ENCODE results near the gene ASMT.

- TF ChIP-seq CTCF (IDR thresholded peaks at IDR 0.05) (no peak), POLR2A (IDR thresholded peaks at IDR 0.05) (no peak)
Observed at GRCh38 chrX:1582686-1583437, 32.0 kb upstream of the ASMT start.

Data from lower leg skin (tissue), 3 donors.